CD4-positive, alpha-beta T cell treated with Interleukin-6 for 4 hours (primary cell): ENCODE results near the gene CACNG7.
A peak's percentile ranks its signal among the peaks of the same experiment; 100 is the strongest.

ENCODE experiments used
- DNase-seq: peaks from one replicate; pipeline ENCODE4 v3.0.0-alpha.2; 2020; ENCODE audit warnings: mixed read lengths

CACNG7 gene

DNA sequence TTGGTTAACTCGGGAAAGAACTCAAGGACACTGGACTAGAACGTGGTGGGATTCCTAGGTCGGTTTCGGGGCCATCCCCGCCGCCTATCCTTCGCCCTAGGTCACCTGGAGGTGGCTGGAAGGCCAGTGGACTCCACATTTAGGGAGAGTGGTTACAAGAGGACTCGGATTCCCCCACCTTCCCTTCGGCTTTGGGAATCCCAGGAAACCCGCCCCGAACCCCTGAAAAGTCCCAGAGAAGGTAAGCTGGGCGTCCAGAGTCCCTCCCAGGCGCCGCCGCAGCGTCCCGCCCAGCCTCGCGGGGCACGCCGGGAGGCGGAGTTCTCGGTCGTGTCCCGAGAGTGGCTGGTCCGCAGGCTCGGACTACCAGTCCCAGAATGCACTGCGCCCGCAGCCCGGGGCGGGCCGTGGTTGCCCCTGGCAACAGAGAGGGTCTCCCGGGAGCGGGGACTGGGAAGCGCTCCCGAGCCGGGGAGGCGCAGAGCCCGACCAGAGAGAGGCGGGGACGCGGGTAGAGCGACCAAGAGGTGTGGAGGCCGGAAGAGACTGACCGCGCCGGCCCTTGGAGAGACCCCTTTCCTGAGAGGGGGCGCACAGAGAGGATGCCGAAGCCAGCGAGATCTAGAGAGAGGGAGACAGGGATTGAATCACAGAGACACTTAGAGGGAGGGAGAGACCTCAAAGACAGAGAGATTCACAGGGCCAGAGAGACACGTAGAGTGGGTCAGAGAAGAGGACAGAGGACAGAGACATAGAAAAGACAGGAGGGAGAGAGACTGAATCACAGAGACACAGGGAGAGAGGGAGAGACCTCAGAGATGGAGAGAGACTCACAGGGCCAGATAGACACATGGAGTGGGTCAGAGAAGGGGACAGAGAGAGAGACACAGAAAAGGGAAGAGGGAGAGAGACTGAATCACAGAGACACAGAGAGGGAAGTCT lies 29.7 kb upstream of the CACNG7 start:
- peak; percentile 80 for DNase-seq

DNA sequence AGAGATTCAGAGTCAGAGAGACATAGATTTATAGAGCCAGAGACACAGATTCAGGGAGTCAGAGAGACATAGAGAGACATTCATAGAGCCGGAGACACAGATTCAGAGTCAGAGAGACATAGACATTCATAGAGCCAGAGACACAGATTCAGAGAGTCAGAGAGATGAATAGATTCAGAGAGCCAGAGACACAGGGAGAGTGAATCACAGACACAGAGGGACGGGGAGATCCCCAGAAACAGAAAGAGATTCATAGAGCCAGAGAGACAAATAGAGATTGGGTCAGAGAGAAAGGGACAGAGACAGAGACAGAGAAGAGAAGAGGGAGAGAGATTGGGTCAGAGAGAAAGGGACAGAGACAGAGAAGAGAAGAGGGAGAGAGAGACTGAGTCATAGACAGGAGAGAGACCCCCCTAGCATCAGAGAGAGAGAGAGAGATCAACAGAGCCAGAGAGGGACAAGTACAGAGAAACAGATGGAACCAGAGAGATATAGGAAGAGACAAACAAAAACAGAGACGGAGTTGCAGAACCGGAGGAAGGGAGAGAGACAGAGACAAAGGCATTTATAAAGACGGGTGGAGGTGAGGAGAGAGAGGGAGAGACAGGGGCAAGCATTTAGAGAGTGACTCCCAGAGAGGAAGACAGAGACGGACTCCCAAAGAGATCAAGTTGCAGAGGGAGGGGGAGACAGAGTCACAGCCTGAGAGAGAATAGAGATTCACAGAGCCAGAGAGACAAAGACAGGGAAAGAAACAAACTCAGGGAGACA lies 28.2 kb upstream of the CACNG7 start:
- DNase-seq, result no peak

GRCh38 chr19:53881482-53882390 lies 27.3 kb upstream of the CACNG7 start, which contains the start of gene PRKCG:
Gene PRKCG, plus strand, starts transcription at chr19:53882197. Its CDS starts 298 bp downstream, at chr19:53882495.
- peak; percentile 76 for DNase-seq

DNA sequence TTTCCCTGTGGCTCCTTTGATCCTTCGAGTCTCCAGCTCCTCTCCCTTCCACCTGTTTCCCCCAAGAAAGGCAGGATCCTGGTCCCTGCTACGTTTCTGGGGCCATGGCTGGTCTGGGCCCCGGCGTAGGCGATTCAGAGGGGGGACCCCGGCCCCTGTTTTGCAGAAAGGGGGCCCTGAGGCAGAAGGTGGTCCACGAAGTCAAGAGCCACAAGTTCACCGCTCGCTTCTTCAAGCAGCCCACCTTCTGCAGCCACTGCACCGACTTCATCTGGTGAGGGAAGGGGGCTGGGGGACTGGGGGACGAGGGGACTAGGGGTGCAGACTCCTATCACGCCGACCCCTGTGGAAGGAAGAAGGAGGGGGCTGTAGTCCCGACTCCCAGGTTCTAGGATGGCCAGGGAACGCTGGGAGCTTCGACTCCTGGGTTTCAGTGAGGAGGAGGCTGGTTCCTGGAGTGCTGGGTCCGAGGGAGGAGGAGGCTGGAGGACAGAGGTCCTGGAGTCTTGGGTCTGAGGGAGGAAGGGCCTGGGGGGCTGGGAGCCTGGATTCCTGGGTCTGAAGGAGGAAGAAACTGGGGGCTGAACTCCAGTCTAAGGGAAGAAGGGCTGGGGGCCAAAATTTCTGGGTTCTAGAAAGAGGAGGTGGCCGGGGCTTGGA lies 26.6 kb upstream of the CACNG7 start:
- no peak for DNase-seq

DNA sequence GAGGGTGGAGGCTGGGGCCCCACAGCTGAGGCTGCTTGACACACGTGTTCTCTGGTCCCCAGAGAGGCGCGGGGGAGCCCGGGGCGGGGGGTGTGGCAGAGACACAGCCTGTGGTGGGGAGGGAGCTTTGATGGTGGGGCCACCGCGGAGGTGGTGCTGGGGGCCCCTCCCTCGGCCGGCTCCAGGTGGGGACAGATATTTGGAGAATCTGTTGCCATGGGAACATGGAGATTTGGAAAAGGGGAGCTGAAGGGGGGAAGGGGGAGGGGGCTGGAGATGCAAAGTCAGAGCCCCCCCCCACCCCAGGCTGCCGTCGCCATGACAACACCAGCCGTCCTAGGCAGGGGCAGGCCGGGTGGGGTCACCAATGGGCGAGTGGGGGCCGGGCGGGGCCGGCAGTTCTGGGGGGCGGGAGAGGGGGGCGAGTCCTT lies 25.8 kb upstream of the CACNG7 start:
- DNase-seq, result no peak

DNA sequence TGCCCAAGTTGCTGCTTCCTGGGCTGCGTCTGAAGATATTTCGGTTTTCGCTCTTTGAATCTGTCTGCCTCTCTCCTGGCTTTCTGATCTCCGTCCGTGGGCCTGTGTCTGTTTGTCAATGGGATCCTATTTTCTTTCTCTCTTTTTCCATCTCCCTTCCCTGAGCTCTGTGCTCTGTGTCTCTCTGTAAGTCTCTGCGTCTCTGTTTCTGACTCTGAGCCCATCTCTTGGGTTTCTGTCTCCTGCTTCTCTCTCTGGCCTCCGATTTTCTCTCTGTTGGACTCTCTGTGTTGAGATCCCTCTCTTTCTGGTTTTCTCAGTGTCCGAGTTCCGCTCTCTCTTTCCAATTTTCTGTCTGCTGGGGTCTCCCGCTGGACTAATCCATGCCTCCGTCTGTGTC lies 25.3 kb upstream of the CACNG7 start:
- no peak for DNase-seq

DNA sequence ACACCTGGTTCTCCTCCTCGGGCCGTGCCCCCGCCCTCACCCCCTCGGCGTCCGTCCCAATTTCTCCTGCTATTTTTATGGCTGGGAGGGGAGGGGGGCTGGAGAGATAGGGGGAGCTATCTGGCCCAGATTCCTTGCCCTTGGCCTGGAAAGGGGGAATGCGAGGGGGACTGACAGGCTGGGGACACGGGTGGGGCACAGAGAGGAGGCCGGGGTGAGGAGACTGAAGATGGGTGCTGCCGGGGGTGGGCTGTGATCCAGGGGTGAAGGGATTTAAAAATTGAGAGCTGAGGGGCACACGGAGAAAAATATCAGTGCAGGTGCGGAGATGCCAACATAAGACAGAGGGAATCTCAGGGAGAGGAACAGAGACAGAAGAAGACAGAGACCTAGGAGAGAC lies 24.8 kb upstream of the CACNG7 start:
- no peak for DNase-seq

GRCh38 chr19:53885036-53885435 lies 24.0 kb upstream of the CACNG7 start:
- DNase-seq, result no peak

DNA sequence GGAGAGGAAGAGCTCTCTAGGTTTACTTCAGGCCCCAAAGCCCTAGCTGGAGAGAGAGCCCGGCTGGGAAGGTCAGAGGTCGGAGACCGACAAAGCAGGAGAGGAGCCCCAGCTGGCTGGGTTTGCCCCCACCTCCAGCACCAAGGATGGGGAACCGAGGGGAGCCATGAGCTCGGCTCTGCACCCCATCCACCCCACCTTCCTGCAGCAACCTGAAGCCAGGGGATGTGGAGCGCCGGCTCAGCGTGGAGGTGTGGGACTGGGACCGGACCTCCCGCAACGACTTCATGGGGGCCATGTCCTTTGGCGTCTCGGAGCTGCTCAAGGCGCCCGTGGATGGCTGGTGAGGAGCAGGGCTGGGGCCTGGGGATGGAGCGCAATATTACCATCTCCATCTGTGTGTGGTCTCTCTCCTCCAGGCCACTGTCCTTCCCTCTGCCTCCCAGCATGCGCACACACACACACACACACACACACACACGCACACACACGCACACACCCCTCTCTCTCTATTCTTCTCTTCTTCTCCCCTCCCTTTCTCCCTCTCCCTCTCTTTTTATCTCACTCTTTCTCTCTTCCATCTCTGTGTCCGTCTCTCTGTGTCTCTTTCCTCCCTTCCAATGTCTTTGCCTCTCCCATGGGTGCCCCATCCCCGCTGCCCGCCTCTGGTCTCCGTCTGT lies 16.6 kb upstream of the CACNG7 start:
- DNase-seq, result no peak

DNA sequence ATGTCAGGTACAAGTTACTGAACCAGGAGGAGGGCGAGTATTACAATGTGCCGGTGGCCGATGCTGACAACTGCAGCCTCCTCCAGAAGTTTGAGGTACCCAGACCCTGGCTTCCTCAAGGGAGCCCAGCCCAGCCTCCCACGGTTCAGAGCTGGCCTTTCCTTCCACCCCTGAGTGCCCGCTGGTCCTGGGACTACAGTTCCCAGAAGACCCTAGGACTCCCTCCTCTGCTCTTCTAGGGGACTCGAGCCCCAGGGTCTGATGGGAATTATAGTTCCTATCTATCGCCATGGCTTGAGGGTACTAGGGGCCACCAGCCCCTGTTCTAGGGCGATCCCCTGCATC lies 16.1 kb upstream of the CACNG7 start:
- no peak for DNase-seq

GRCh38 chr19:53894707-53895106 lies 14.4 kb upstream of the CACNG7 start:
- DNase-seq, result no peak

GRCh38 chr19:53896682-53897081 lies 12.4 kb upstream of the CACNG7 start:
- DNase-seq, result no peak

DNA sequence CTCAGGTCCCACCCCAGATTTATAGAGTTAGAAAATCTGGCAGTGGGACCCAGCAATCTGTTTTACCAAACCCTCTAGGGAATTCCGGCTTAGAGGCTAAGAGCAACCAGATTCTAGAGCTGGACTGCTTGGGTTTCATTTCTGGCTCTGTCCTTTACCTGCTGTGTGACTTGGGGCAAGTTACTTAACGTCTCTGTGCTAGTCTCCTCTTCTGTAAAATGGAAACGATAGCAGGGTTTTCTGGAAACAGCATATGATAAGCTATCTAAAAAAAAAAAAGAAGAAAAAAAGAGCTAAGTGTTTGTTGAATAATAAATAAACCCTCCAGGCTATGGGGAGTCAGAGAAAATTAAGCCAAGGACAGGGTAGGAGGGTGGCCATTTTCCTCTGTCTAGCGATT lies 11.6 kb upstream of the CACNG7 start:
- no peak for DNase-seq

DNA sequence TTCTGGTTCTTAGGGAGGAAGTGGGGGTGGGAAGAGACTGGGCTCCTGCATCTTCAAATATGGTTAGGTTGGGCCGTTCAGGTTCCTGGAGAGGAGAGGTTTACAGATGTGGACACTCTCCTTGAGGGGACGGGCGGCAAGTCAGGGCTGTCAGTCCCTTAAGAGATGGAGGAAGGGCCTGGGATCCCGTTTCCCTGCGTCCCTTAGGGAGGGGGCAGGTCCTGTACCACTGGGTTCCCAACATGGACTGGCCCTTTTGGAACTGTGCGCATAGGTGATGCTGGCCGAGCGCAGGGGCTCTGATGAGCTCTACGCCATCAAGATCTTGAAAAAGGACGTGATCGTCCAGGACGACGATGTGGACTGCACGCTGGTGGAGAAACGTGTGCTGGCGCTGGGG lies 10.9 kb upstream of the CACNG7 start:
- no peak for DNase-seq

- DNase-seq, result no peak
Observed at GRCh38 chr19:53898636-53899341, 10.3 kb upstream of the CACNG7 start.

DNA sequence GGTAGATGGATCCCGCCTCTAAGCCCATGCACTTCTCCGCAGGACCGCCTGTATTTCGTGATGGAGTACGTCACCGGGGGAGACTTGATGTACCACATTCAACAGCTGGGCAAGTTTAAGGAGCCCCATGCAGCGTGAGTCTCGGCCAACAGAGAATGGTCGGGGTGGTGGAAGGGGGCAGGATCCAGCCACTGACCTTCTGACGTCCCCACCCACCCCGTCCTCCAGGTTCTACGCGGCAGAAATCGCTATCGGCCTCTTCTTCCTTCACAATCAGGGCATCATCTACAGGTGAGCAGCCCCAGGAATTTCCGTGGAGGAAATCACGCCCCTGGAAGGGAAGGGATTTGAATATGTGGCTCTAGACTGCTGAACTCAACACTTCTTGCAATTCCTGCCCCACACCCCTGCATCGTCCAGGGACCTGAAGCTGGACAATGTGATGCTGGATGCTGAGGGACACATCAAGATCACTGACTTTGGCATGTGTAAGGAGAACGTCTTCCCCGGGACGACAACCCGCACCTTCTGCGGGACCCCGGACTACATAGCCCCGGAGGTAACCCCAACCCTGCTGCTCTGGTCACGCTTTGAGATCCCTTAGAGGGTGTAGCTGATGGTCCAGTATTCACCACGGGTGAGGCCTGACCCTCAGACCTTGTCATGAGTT lies 8.8 kb upstream of the CACNG7 start:
- DNase-seq, result no peak

- peak; percentile 50 for DNase-seq
Observed at GRCh38 chr19:53903055-53903680, 5.9 kb upstream of the CACNG7 start.

- DNase-seq, result no peak
Observed at GRCh38 chr19:53904909-53905308, 4.2 kb upstream of the CACNG7 start.

GRCh38 chr19:53905787-53906186 lies 3.3 kb upstream of the CACNG7 start:
- DNase-seq, result no peak
